Tibial nerve (tissue), 4 donors: ENCODE measurements around the gene ASXL1. TPM values are rescaled to one million over a fixed set of nuclear protein-coding genes. Genes with fewer than 3 reads are reported as not detected.

ENCODE experiments used
- DNase-seq, 2 donors: peaks; one replicate each; pipeline ENCODE4 v3.0.0-alpha.2; 2019; ENCODE audit warnings: low spot score in 2 of 2
- H3K27ac ChIP-seq, 4 donors: fragments of 200-600 bp; sonication (generic) in 3 of 4; one replicate each; pipeline ENCODE4 v1.5.1; 2017 to 2019; ENCODE audit warnings: mild to moderate bottlenecking in 1 of 4
- H3K27me3 ChIP-seq, 2 donors: fragments of 200-600 bp; sonication (generic) in 1 of 2; one replicate each; pipeline versions ENCODE4 v1.5.1 to v1.6.0; 2017 to 2019
- H3K36me3 ChIP-seq, 3 donors: fragments of 200-600 bp; sonication (generic); one replicate each; pipeline ENCODE4 v1.5.1; 2018 to 2019
- H3K4me1 ChIP-seq, 4 donors: fragments of 200-600 bp; sonication (generic) in 3 of 4; one replicate each; pipeline ENCODE4 v1.5.1; 2017 to 2019
- H3K4me3 ChIP-seq, 4 donors: fragments of 200-600 bp; sonication (generic) in 3 of 4; one replicate each; pipeline ENCODE4 v1.5.1; 2017 to 2019; ENCODE audit warnings: mild to moderate bottlenecking in 1 of 4, moderate library complexity in 1 of 4
- H3K9me3 ChIP-seq, 4 donors: fragments of 200-600 bp; sonication (generic) in 3 of 4; one replicate each; pipeline ENCODE4 v1.5.1; 2017 to 2019
- EP300 ChIP-seq, 2 donors: sonication (generic); formaldehyde crosslinking; IDR thresholded peaks; one replicate each; pipeline ENCODE4 v1.6.1; 2017; ENCODE audit warnings: antibody characterized with exemption in 2 of 2, mild to moderate bottlenecking in 1 of 2
- POLR2A ChIP-seq, 2 donors: fragments of 450-650 bp; IDR thresholded peaks; one replicate each; pipeline ENCODE4 v1.6.1; 2017; ENCODE audit warnings: antibody characterized with exemption in 2 of 2, mild to moderate bottlenecking in 2 of 2, moderate library complexity in 2 of 2
- WGBS, 2 donors: methylation state at CpG; one replicate each; pipeline ENCODE4 v1.1.5; 2018; 5-methylcytosine and 5-hydroxymethylcytosine counted together
- total RNA-seq, 4 donors: library from RNA; depleted of rRNA; stranded (reverse); fragments of >200 nt; gene quantifications; one replicate each; pipeline ENCODE4 v1.1.0, GENCODE V29; 2016
- TF ChIP-seq, protein P1 (sequence below), 5 experiments: fragments of 200-600 bp in 3 of 5; fragments of 450-650 bp in 2 of 5; sonication (generic) in 3 of 5; IDR thresholded peaks; one replicate each; pipeline ENCODE4 v1.5.1; 2016 to 2019; ENCODE audit warnings: antibody characterized with exemption in 5 of 5, mild to moderate bottlenecking in 3 of 5, moderate library complexity in 2 of 5

ASXL1 gene
- 100 to 1,000 TPM; 108 to 194 (median 138) TPM for total RNA-seq

DNA sequence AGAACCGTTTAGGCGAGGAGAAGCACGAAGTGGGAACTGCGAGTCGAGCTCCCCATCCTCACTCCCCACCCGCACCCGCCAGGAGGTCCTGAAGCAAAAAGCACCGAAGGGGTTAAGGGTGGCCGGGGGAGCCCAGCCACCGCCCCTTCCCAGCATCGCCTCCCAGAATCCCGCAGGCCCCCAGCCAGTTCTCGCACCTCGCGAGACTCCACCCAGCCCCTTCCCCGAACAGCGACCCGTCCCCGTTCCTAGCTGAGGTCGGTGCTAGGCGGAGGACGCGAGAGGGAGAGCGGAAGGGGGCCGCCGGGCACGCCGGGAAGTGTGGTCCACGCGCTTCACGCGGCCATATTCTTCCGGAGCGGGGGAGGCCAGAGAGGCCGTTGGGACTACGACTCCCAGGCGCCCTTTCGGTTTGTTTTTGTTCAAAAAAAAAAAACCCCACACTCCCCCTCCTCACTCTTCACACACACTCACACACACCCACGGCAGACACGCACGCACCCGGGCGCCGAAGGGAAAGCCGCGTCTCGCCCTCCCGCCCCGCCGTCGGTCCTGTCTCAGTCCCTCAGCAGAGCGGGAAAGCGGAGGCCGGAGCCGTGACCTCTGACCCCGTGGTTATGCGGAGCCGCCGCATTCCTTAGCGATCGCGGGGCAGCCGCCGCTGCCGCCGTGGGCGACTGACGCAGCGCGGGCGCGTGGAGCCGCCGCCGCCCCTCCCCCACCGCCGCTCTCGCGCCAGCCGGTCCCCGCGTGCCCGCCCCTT, at the start of gene ASXL1:
TSS of gene ASXL1 (plus strand) at position 463 of the 763 bp plus-strand sequence. CDS start 445 bp downstream, outside the sequence.
- TF ChIP-seq, protein P1, sequence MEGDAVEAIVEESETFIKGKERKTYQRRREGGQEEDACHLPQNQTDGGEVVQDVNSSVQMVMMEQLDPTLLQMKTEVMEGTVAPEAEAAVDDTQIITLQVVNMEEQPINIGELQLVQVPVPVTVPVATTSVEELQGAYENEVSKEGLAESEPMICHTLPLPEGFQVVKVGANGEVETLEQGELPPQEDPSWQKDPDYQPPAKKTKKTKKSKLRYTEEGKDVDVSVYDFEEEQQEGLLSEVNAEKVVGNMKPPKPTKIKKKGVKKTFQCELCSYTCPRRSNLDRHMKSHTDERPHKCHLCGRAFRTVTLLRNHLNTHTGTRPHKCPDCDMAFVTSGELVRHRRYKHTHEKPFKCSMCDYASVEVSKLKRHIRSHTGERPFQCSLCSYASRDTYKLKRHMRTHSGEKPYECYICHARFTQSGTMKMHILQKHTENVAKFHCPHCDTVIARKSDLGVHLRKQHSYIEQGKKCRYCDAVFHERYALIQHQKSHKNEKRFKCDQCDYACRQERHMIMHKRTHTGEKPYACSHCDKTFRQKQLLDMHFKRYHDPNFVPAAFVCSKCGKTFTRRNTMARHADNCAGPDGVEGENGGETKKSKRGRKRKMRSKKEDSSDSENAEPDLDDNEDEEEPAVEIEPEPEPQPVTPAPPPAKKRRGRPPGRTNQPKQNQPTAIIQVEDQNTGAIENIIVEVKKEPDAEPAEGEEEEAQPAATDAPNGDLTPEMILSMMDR (IDR thresholded peaks at IDR 0.05) = peak in 2 of 5 experiments; percentile 34 to 44
- TF ChIP-seq EP300 (IDR thresholded peaks at IDR 0.05) (peak; percentile 54 to 90), POLR2A (IDR thresholded peaks at IDR 0.05) (peak in 1 of 2 donors; percentile 70)
- no peaks in the 10 kb centered on the region for H3K36me3 ChIP-seq
- peak; percentile 87 to 89 for DNase-seq
- no peaks in the 10 kb centered on the region for H3K9me3 ChIP-seq
- peaks cover 0 to 48% (median 31%) of the 10 kb centered on the region in 4 donors for H3K4me1 ChIP-seq
- no peaks in the 10 kb centered on the region for H3K27me3 ChIP-seq
- H3K27ac ChIP-seq = peak within 1 kb of the TSS; percentile 92 to 100 (median 97)
- peak within 1 kb of the TSS; percentile 69 to 99 (median 87) for H3K4me3 ChIP-seq
- WGBS, 2 donors = 0 to 1% methylated on average over 62 to 70 of the region's 83 CpGs

DNA sequence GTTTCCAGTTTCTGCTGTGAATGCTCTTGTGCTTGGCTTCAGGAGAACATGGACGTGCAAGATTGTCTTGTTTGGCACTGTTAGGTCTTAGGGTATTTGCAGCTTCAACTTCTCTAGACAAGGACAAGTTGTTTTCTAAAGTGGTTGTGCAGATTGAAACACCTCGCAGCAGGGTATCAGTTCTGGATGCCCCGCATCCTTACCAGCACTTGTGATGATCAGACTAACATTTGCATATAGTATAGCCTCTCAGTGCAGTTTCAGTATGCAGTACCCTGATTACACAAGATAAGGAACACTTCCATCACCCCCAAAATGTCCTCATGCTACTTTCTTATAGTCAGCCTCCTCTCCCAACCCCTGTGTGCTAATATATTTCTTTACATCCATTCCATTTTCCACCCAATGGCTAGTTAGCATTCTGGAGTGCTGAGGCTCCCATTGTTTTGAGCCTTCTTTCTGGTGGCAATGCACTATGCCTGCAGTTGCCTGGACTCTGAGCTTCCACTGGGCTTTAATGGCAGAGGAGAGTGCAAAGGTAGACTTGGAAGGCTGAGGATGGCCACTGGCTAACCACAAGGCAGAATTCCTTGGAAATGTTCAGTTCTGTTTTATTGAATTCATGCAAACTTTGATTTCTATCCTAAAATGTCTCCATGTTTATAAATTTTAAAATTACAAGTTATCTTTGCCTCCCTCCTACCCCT, 45.3 kb upstream of the ASXL1 start:
- Histone ChIP-seq H3K9me3 (no peaks in the 10 kb centered on the region), H3K4me1 (no peaks in the 10 kb centered on the region), H3K27ac (no peak overlapping the region), H3K27me3 (no peaks in the 10 kb centered on the region), H3K4me3 (no peak overlapping the region), H3K36me3 (peaks cover 0 to 75% (median 19%) of the 10 kb centered on the region in 3 donors)
- no peak for DNase-seq
- TF ChIP-seq POLR2A (IDR thresholded peaks at IDR 0.05) (no peak), EP300 (IDR thresholded peaks at IDR 0.05) (no peak)
- TF ChIP-seq, protein P1 (IDR thresholded peaks at IDR 0.05) = no peak
- WGBS, 2 donors = 81 to 90% methylated on average over 2 to 3 of the region's 3 CpGs

- Histone ChIP-seq H3K27ac (no peak overlapping the region), H3K36me3 (peaks cover 0 to 89% (median 20%) of the 10 kb centered on the region in 3 donors), H3K9me3 (no peaks in the 10 kb centered on the region), H3K4me1 (no peaks in the 10 kb centered on the region), H3K4me3 (no peak overlapping the region), H3K27me3 (no peaks in the 10 kb centered on the region)
- 60 to 78% methylated on average over 1 of the region's 1 CpG for WGBS, 2 donors
- DNase-seq = no peak
- TF ChIP-seq POLR2A (IDR thresholded peaks at IDR 0.05) = no peak
- TF ChIP-seq, protein P1 (IDR thresholded peaks at IDR 0.05) = no peak
- no peak for TF ChIP-seq EP300 (IDR thresholded peaks at IDR 0.05)
These were observed 43.4 kb upstream of the ASXL1 start for GRCh38 chr20:32314768-32315167.

DNA sequence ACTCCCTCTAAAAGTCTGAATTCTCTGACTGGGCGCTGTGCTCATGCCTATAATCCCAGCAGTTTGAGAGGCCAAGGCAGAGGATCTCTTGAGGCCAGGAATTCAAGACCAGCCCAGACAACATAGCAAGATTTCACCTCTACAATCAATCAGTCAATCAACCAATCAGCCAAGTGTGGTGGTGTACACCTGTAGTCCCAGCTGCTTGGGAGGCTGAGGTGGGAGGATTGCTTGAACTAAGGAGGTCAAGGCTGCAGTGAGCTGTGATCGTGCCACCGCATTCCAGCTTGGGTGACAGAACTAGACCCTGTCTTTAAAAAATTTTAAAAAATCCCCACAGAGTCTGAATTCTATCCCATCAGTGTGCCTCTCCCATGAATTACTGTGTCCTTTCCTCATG, 42.7 kb upstream of the ASXL1 start:
- Histone ChIP-seq H3K4me3 (no peak overlapping the region), H3K27me3 (no peaks in the 10 kb centered on the region), H3K36me3 (peaks cover 0 to 85% (median 20%) of the 10 kb centered on the region in 3 donors), H3K27ac (no peak overlapping the region), H3K4me1 (no peaks in the 10 kb centered on the region), H3K9me3 (no peaks in the 10 kb centered on the region)
- 93 to 100% methylated on average over 3 of the region's 3 CpGs for WGBS, 2 donors
- no peak for TF ChIP-seq POLR2A (IDR thresholded peaks at IDR 0.05)
- TF ChIP-seq, protein P1 (IDR thresholded peaks at IDR 0.05) = no peak
- no peak for TF ChIP-seq EP300 (IDR thresholded peaks at IDR 0.05)
- DNase-seq = no peak

DNA sequence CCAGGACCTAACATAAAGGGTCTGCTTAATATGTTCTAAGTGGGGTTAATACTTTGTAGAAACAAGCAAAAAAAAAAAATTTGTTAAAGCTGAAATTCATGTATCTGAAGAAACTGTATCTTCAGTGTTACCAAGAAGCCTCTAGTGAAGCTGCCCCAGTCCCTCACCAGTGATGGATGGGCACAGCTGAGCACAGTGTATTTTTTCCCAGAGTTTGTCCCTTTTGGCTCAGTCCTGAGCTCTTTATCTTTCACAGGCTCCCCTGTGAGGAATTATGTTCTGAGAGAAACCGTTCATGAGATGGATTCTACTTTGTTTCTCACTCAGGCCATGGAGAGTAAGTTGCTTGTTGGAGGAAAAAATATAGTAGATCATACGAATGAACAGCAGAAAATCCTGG, 42.2 kb upstream of the ASXL1 start:
- H3K4me3 ChIP-seq = no peak overlapping the region
- H3K36me3 ChIP-seq = peaks cover 0 to 80% (median 20%) of the 10 kb centered on the region in 3 donors
- WGBS, 2 donors = 69 to 85% methylated on average over 2 of the region's 2 CpGs
- H3K4me1 ChIP-seq = no peaks in the 10 kb centered on the region
- no peak overlapping the region for H3K27ac ChIP-seq
- H3K9me3 ChIP-seq = no peaks in the 10 kb centered on the region
- no peaks in the 10 kb centered on the region for H3K27me3 ChIP-seq
- TF ChIP-seq EP300 (IDR thresholded peaks at IDR 0.05) (no peak), POLR2A (IDR thresholded peaks at IDR 0.05) (no peak)
- TF ChIP-seq, protein P1 (IDR thresholded peaks at IDR 0.05) = no peak
- no peak for DNase-seq
